ENCODE results near the gene VPS51. TPM values are rescaled to one million over a fixed set of nuclear protein-coding genes. Genes with fewer than 3 reads are reported as not detected.
A peak's percentile ranks its signal among the peaks of the same experiment; 100 is the strongest.

Gene VPS51
- total and polyA plus RNA-seq, 9 of the 15 experiments (the other 6 are each of a cell fraction or from before 2014, with no cell fraction given): 1.8 to 143 (median 46.8) TPM

GRCh38 chr11:65134240-65134951 is 38.4 kb downstream of the VPS51 start, which contains the start of gene SYVN1 (continued):
- TF ChIP-seq PHF21A (IDR thresholded peaks at IDR 0.05; ENCODE audit: borderline replicate concordance, low read depth): peak; percentile 73; the same call in 1 of the 2 replicates
- TF ChIP-seq ZNF766 (CRISPR knock-in tag; conservative IDR thresholded peaks at IDR 0.05): peak; percentile 72; the same call in 1 of the 2 replicates
- peak; percentile 83; the same call in 1 of the 2 replicates for TF ChIP-seq NR2C2 (CRISPR knock-in tag; IDR thresholded peaks at IDR 0.05)
- peak; percentile 98 for TF ChIP-seq NR2C2 (tag; IDR thresholded peaks at IDR 0.05)
- TF ChIP-seq ZNF347 (CRISPR knock-in tag; IDR thresholded peaks at IDR 0.05; ENCODE audit: low read depth): no peak
- TF ChIP-seq TCF7 (IDR thresholded peaks at IDR 0.05; ENCODE audit: borderline replicate concordance): 0 out of 2 replicates have a peak, but pooled peaks have one; percentile 3
- TF ChIP-seq DIDO1 (tag; IDR thresholded peaks at IDR 0.05; ENCODE audit: low read depth): peak; percentile 61; the same call in 1 of the 2 replicates
- TF ChIP-seq ZNF551 (CRISPR knock-in tag; IDR thresholded peaks at IDR 0.05): no peak
- peak; percentile 90 for TF ChIP-seq POLR2A (conservative IDR thresholded peaks at IDR 0.05)
- TF ChIP-seq BCL6 (CRISPR knock-in tag; IDR thresholded peaks at IDR 0.05): no peak
- peak; percentile 77 for TF ChIP-seq E2F8 (IDR thresholded peaks at IDR 0.05; ENCODE audit: low read depth, partially characterized antibody)
- 0 out of 2 replicates have a peak, but pooled peaks have one; percentile 9 for TF ChIP-seq PRMT5 (CRISPR knock-in tag; IDR thresholded peaks at IDR 0.05)
- 0 out of 2 replicates have a peak, but pooled peaks have one; percentile 11 for TF ChIP-seq ZNF224 (CRISPR knock-in tag; IDR thresholded peaks at IDR 0.05)
- TF ChIP-seq TAF15 (IDR thresholded peaks at IDR 0.05; ENCODE audit: low read depth, low read length): no peak
- peak; percentile 86; the same call in 1 of the 2 replicates for TF ChIP-seq NBN (IDR thresholded peaks at IDR 0.05; ENCODE audit: low read depth)
- TF ChIP-seq FOXJ2 (tag; IDR thresholded peaks at IDR 0.05): no peak
- TF ChIP-seq ARNT (IDR thresholded peaks at IDR 0.05): peak in 1 of 2 experiments; percentile 52; a peak in 1 of 4 replicates
- no peak; the same call in 1 of the 2 replicates for TF ChIP-seq RNF2 (IDR thresholded peaks at IDR 0.05)
- peak; percentile 69; the same call in 1 of the 2 replicates for TF ChIP-seq ETS1 (conservative IDR thresholded peaks at IDR 0.05; ENCODE audit: control insufficient read depth, low read depth, low read length)
- TF ChIP-seq CTBP1 (IDR thresholded peaks at IDR 0.05; ENCODE audit: borderline replicate concordance): peak; percentile 70
- peak; percentile 94 for TF ChIP-seq PCBP1 (IDR thresholded peaks at IDR 0.05; ENCODE audit: low read depth, low read length, poor library complexity, severe bottlenecking)
- 0 out of 2 replicates have a peak, but pooled peaks have one; percentile 55 for TF ChIP-seq ZNF764 (CRISPR knock-in tag; IDR thresholded peaks at IDR 0.05; ENCODE audit: low read depth)
- peak; percentile 71; the same call in 1 of the 2 replicates for TF ChIP-seq ZNF586 (CRISPR knock-in tag; conservative IDR thresholded peaks at IDR 0.05)
- TF ChIP-seq MAZ (CRISPR knock-in tag; conservative IDR thresholded peaks at IDR 0.05 in 1 of 2, IDR thresholded peaks at IDR 0.05 in 1 of 2): peak; percentile 96 to 98
- peak; percentile 55; the same call in 1 of the 2 replicates for TF ChIP-seq MAX (CRISPR knock-in tag; IDR thresholded peaks at IDR 0.05)
- TF ChIP-seq ZNF174 (CRISPR knock-in tag; IDR thresholded peaks at IDR 0.05): no peak
- TF ChIP-seq ZNF282 (CRISPR knock-in tag; IDR thresholded peaks at IDR 0.05): peak; percentile 94; the same call in 1 of the 2 replicates

Data from K562 (cell line).